Activated naive CD8-positive, alpha-beta T cell treated with anti-CD3 and anti-CD28 coated beads for 36 hours (primary cell): ENCODE results near the gene MACROH2A2. TPM values are rescaled to one million over a fixed set of nuclear protein-coding genes. Genes with fewer than 3 reads are reported as not detected.
"Not testable (repeated sequence)": the region's sequence is repeated elsewhere in the genome, so short reads cannot be mapped to it uniquely, and the experiment has no call there.

Experiments used
- DNase-seq: peaks from one replicate; pipeline ENCODE4 v3.0.0; 2021
- H3K27ac Mint-ChIP-seq: one replicate; pipeline ENCODE4 v1.8.0; 2022; ENCODE audit warnings: mild to moderate bottlenecking, moderate library complexity, mixed read lengths
- H3K27me3 Mint-ChIP-seq: one replicate; pipeline ENCODE4 v1.8.0; 2022; ENCODE audit warnings: mild to moderate bottlenecking, mixed read lengths
- H3K36me3 Mint-ChIP-seq: one replicate; pipeline ENCODE4 v1.8.0; 2021; ENCODE audit warnings: mild to moderate bottlenecking, mixed read lengths
- H3K4me1 Mint-ChIP-seq: one replicate; pipeline ENCODE4 v1.8.0; 2021; ENCODE audit warnings: mixed read lengths
- H3K4me3 Mint-ChIP-seq: one replicate; pipeline ENCODE4 v1.8.0; 2022; ENCODE audit warnings: mild to moderate bottlenecking, moderate library complexity, mixed read lengths
- H3K9me3 Mint-ChIP-seq: one replicate; pipeline ENCODE4 v1.8.0; 2022; ENCODE audit warnings: mixed read lengths
- total RNA-seq, 2 experiments: library from RNA; stranded (reverse); gene quantifications; one replicate each; pipeline ENCODE4 v1.2.3, GENCODE V29; 2021

MACROH2A2 gene
- total RNA-seq, 2 experiments from 2014 or later, result 3.9 to 4.8 TPM

- no peaks in the 10 kb centered on the region for H3K9me3 Mint-ChIP-seq
- H3K36me3 Mint-ChIP-seq, result no peaks in the 10 kb centered on the region
- no peak for DNase-seq
- H3K4me1 Mint-ChIP-seq, result no peaks in the 10 kb centered on the region
- H3K27ac Mint-ChIP-seq, result no peak overlapping the region
- H3K4me3 Mint-ChIP-seq, result no peak overlapping the region
- no peaks in the 10 kb centered on the region for H3K27me3 Mint-ChIP-seq
Measured at GRCh38 chr10:70084189-70084588, 31.5 kb downstream of the MACROH2A2 start.

DNA sequence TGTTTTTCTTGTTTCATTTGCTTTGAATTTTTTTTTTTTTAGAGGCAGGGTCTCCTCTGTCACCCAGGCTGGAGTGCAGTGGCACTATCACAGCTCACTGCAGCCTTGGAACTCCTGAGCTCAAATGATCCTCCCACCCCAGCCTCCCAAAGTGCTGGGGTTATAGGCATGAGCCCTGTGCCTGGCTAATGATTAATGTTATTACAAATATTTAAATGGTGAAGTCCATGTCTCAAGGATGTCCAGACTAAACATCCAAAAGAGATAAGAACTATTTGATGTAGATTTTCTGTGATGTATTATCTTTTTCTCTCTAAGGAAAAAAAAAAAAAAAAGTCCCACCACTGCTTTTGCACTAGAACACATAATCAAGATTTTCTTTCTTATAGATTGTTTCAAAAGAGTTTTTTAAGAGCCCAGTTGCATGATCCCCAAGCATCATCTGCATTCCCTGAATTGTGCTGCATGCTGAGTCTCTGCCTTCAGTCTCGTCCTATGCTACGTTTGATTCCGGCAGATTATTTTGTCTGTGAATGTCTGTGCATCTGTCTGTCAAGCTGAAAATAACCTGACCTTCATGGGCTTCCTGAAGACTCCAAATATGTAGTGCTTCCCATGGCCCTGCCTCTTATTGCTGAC lies 33.4 kb downstream of the MACROH2A2 start:
- no peaks in the 10 kb centered on the region for H3K27me3 Mint-ChIP-seq
- H3K4me1 Mint-ChIP-seq, result no peaks in the 10 kb centered on the region
- no peaks in the 10 kb centered on the region for H3K36me3 Mint-ChIP-seq
- DNase-seq, result no peak
- H3K27ac Mint-ChIP-seq, result no peak overlapping the region
- no peak overlapping the region for H3K4me3 Mint-ChIP-seq
- no peaks in the 10 kb centered on the region for H3K9me3 Mint-ChIP-seq

- Mint-ChIP-seq H3K27ac (no peak overlapping the region), H3K4me3 (no peak overlapping the region), H3K4me1 (peaks cover 13% of the 10 kb centered on the region), H3K36me3 (no peaks in the 10 kb centered on the region), H3K9me3 (no peaks in the 10 kb centered on the region), H3K27me3 (no peaks in the 10 kb centered on the region)
- no peak for DNase-seq
Measured at GRCh38 chr10:70087616-70088307, 35.1 kb downstream of the MACROH2A2 start.

DNA sequence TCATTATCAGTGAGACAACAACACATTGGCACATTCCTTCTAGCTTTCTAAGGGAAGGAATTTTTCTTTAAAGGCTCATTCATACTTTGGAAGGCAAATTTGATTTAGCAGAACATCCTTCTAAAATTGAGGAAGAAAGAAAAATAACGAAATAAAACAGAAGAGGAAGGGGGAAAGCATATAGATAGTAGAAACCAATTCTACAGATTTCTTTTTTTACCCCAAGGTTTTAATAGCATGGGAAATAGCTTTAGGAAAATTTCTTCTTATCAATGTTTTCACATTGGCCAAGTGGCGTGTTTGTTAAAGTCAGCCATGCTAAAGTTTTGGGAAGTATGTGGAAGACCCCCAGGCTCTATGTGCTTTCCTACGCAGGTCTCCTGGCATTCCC lies 35.7 kb downstream of the MACROH2A2 start:
- Mint-ChIP-seq H3K9me3 (no peaks in the 10 kb centered on the region), H3K27ac (no peak overlapping the region), H3K4me3 (no peak overlapping the region), H3K36me3 (no peaks in the 10 kb centered on the region), H3K4me1 (peaks cover 18% of the 10 kb centered on the region), H3K27me3 (no peaks in the 10 kb centered on the region)
- DNase-seq, result no peak

- Mint-ChIP-seq H3K27ac (peak overlapping the region; percentile 9), H3K27me3 (no peaks in the 10 kb centered on the region), H3K4me1 (peaks cover 30% of the 10 kb centered on the region), H3K4me3 (no peak overlapping the region), H3K36me3 (peaks cover 6% of the 10 kb centered on the region), H3K9me3 (no peaks in the 10 kb centered on the region)
- DNase-seq, result no peak
Measured at GRCh38 chr10:70090013-70090412, 37.4 kb downstream of the MACROH2A2 start.

DNA sequence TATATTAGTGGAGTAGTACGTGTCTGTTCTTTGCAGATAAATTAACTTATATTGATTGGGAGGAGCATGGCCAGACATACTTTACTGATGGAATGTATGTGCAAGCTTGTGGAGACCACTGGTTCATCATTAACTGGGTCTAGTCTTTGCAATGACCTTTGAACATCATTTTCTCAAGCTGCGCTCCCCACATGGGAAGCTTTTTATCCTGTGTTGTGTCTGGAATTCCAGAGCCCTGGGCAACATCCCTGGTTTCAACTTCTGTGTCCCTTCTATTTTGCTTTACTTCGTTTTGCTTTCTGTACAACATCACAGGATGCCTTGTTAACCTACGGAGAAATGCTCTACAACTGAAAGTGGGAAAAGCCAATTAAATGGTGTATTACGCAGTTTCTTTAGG lies 38.3 kb downstream of the MACROH2A2 start:
- Mint-ChIP-seq H3K36me3 (peaks cover 6% of the 10 kb centered on the region), H3K27me3 (no peaks in the 10 kb centered on the region), H3K4me3 (no peak overlapping the region), H3K9me3 (no peaks in the 10 kb centered on the region), H3K27ac (no peak overlapping the region), H3K4me1 (peaks cover 36% of the 10 kb centered on the region)
- DNase-seq, result no peak

- peak overlapping the region; percentile 85 for H3K4me3 Mint-ChIP-seq
- no peaks in the 10 kb centered on the region for H3K9me3 Mint-ChIP-seq
- H3K27ac Mint-ChIP-seq, result peak overlapping the region; percentile 96
- peaks cover 6% of the 10 kb centered on the region for H3K36me3 Mint-ChIP-seq
- DNase-seq, result no peak
- H3K4me1 Mint-ChIP-seq, result peaks cover 41% of the 10 kb centered on the region
- H3K27me3 Mint-ChIP-seq, result no peaks in the 10 kb centered on the region
Measured at GRCh38 chr10:70092389-70092718, 39.7 kb downstream of the MACROH2A2 start.

DNA sequence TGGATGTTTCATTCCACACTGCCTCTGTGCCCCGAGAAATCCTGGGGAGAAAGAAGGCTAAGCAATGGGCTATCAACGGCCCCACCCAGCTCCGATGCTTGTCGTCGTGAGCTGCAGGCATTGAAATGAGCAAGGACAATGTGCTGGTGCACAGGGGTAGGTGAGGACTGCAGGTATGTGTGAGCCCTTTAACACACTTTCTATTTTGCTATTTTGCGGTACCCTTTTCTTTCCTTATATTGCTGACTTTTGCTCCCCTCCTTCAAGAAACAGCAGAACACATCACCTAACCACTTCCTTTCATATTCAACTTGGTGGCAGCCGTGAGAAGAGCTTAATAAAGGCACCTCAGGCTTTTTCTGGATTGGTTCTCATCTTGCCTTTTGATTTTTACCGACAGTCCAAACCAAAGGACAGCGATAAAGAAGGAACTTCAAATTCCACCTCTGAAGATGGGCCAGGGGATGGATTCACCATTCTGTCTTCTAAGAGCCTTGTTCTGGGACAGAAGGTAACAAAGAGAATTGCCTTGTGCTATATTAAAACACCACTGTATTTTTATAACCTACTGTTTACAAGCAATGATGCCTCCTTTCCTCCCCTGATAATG lies 40.8 kb downstream of the MACROH2A2 start:
- Mint-ChIP-seq H3K9me3 (no peaks in the 10 kb centered on the region), H3K27me3 (no peaks in the 10 kb centered on the region), H3K4me3 (peak overlapping the region; percentile 85), H3K4me1 (peaks cover 42% of the 10 kb centered on the region), H3K36me3 (peaks cover 6% of the 10 kb centered on the region), H3K27ac (peak overlapping the region; percentile 96)
- peak; percentile 14 for DNase-seq

DNA sequence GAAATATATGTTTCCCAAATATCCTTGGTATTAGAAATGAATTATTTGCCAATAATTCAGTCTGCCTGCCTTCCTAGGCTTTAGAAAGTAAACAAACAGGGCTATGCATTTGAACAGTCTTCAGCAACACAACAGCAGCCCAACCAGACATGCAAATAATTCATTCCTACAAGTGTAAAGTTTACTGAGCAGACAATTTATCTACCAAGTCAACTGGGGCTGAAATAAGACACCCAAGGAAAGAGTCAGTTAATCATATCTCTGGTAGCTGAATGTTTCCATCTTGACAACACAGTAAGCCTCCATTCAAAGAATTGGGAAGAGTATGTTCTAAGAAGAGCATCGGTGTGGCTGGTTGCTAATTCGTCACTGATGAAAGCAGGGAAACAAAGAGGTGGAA lies 41.6 kb downstream of the MACROH2A2 start:
- DNase-seq, result no peak
- H3K27ac Mint-ChIP-seq, result no peak overlapping the region
- H3K4me3 Mint-ChIP-seq, result no peak overlapping the region
- peaks cover 6% of the 10 kb centered on the region for H3K36me3 Mint-ChIP-seq
- no peaks in the 10 kb centered on the region for H3K9me3 Mint-ChIP-seq
- no peaks in the 10 kb centered on the region for H3K27me3 Mint-ChIP-seq
- peaks cover 45% of the 10 kb centered on the region for H3K4me1 Mint-ChIP-seq

GRCh38 chr10:70096016-70096704 lies 43.5 kb downstream of the MACROH2A2 start:
- H3K36me3 Mint-ChIP-seq, result peaks cover 8% of the 10 kb centered on the region
- H3K27me3 Mint-ChIP-seq, result no peaks in the 10 kb centered on the region
- H3K27ac Mint-ChIP-seq, result no peak overlapping the region
- no peaks in the 10 kb centered on the region for H3K9me3 Mint-ChIP-seq
- H3K4me1 Mint-ChIP-seq, result peaks cover 47% of the 10 kb centered on the region
- no peak for DNase-seq
- H3K4me3 Mint-ChIP-seq, result no peak overlapping the region

- Mint-ChIP-seq H3K4me3 (no peak overlapping the region), H3K4me1 (peaks cover 43% of the 10 kb centered on the region), H3K36me3 (peaks cover 13% of the 10 kb centered on the region), H3K9me3 (no peaks in the 10 kb centered on the region), H3K27me3 (no peaks in the 10 kb centered on the region), H3K27ac (no peak overlapping the region)
- DNase-seq, result no peak
Measured at GRCh38 chr10:70096705-70097420, 44.2 kb downstream of the MACROH2A2 start.

GRCh38 chr10:70097459-70097858 lies 44.8 kb downstream of the MACROH2A2 start:
- Mint-ChIP-seq H3K4me1 (peaks cover 37% of the 10 kb centered on the region), H3K4me3 (no peak overlapping the region), H3K27ac (no peak overlapping the region), H3K9me3 (no peaks in the 10 kb centered on the region), H3K36me3 (peaks cover 13% of the 10 kb centered on the region), H3K27me3 (no peaks in the 10 kb centered on the region)
- DNase-seq, result no peak

DNA sequence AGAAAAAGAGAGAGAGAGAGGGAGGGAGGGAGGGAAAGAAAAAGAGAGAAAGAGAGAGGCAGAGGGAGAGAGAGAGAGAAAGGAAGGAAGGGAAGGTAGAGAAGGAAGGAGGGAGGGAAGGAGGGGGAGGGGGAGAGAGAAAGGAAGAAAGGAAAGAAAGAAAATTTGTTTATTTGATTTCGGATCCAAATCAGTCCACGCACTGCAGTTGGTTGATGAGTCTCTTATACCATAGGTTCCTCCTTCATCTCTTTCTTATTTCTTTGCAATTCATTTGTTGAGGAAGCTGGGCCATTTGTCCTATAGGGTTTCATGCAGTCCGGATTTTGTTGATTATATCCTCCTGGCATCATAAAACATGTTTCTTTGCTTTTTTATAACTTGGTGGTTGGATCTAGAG lies 45.6 kb downstream of the MACROH2A2 start:
- H3K9me3 Mint-ChIP-seq, result no peaks in the 10 kb centered on the region
- H3K4me1 Mint-ChIP-seq, result peaks cover 29% of the 10 kb centered on the region
- no peak overlapping the region for H3K27ac Mint-ChIP-seq
- no peaks in the 10 kb centered on the region for H3K27me3 Mint-ChIP-seq
- H3K4me3 Mint-ChIP-seq, result no peak overlapping the region
- peaks cover 13% of the 10 kb centered on the region for H3K36me3 Mint-ChIP-seq
- no peak for DNase-seq

GRCh38 chr10:70101068-70101562 lies 48.5 kb downstream of the MACROH2A2 start:
- not testable (repeated sequence) for H3K27me3 Mint-ChIP-seq

GRCh38 chr10:70101668-70102067 lies 49.0 kb downstream of the MACROH2A2 start:
- H3K36me3 Mint-ChIP-seq, result peaks cover 7% of the 10 kb centered on the region
- peaks cover 9% of the 10 kb centered on the region for H3K4me1 Mint-ChIP-seq
- H3K4me3 Mint-ChIP-seq, result no peak overlapping the region
- H3K27ac Mint-ChIP-seq, result no peak overlapping the region
- DNase-seq, result no peak
- H3K9me3 Mint-ChIP-seq, result no peaks in the 10 kb centered on the region
- H3K27me3 Mint-ChIP-seq, result no peaks in the 10 kb centered on the region

More at GRCh38 chr10:70101068-70101562, 48.5 kb downstream of the MACROH2A2 start:
- H3K4me3 Mint-ChIP-seq, H3K9me3 Mint-ChIP-seq, H3K27ac Mint-ChIP-seq, DNase-seq, H3K36me3 Mint-ChIP-seq: not testable (repeated sequence)
- peaks cover 12% of the 10 kb centered on the region for H3K4me1 Mint-ChIP-seq
